Peyer's patch (tissue), 4 donors: Measurements from ENCODE around the gene MCU. TPM values are rescaled to one million over a fixed set of nuclear protein-coding genes. Genes with fewer than 3 reads are reported as not detected.
"Not testable (repeated sequence)": the region's sequence is repeated elsewhere in the genome, so short reads cannot be mapped to it uniquely, and the experiment has no call there.

Experiments
- DNase-seq, 3 donors: peaks; one replicate each; pipeline ENCODE4 v3.0.0-alpha.2; 2017 to 2019
- H3K27ac ChIP-seq, 4 donors: fragments of 200-600 bp; sonication (generic); one replicate each; pipeline ENCODE4 v1.5.1; 2016 to 2019
- H3K27me3 ChIP-seq, 2 donors: fragments of 200-600 bp; sonication (generic); one replicate each; pipeline ENCODE4 v1.5.1; 2019
- H3K36me3 ChIP-seq, 3 donors: fragments of 200-600 bp; sonication (generic); one replicate each; pipeline ENCODE4 v1.5.1; 2016 to 2019
- H3K4me1 ChIP-seq, 4 donors: fragments of 200-600 bp; sonication (generic); one replicate each; pipeline ENCODE4 v1.5.1; 2016 to 2019
- H3K4me3 ChIP-seq, 4 donors: fragments of 200-600 bp; sonication (generic); 1 replicate in 3 of 4; 2 replicates in 1 of 4; pipeline ENCODE4 v1.5.1; 2016 to 2019; ENCODE audit warnings: mild to moderate bottlenecking in 1 of 4
- H3K9me3 ChIP-seq, 4 donors: fragments of 200-600 bp; sonication (generic); one replicate each; pipeline ENCODE4 v1.5.1; 2016 to 2019; ENCODE audit warnings: mild to moderate bottlenecking in 1 of 4
- POLR2A ChIP-seq, 2 donors: fragments of 450-650 bp; IDR thresholded peaks; one replicate each; pipeline ENCODE4 v1.5.1; 2017; ENCODE audit warnings: antibody characterized with exemption in 2 of 2, mild to moderate bottlenecking in 2 of 2, moderate library complexity in 2 of 2
- total RNA-seq, 4 donors: library from RNA; depleted of rRNA; stranded (reverse); fragments of >200 nt; gene quantifications; one replicate each; pipeline ENCODE4 v1.1.0, GENCODE V29; 2016
- TF ChIP-seq, protein P1 (sequence below), 6 experiments: fragments of 450-650 bp in 4 of 6; fragments of 200-600 bp in 2 of 6; sonication (generic) in 1 of 6; IDR thresholded peaks; one replicate each; pipeline ENCODE4 v1.5.1; 2017 to 2019; ENCODE audit warnings: antibody characterized with exemption in 6 of 6, mild to moderate bottlenecking in 3 of 6, moderate library complexity in 1 of 6

The MCU gene
- total RNA-seq, 4 donors from 2014 or later: 44.6 to 65.8 (median 52.9) TPM

DNA sequence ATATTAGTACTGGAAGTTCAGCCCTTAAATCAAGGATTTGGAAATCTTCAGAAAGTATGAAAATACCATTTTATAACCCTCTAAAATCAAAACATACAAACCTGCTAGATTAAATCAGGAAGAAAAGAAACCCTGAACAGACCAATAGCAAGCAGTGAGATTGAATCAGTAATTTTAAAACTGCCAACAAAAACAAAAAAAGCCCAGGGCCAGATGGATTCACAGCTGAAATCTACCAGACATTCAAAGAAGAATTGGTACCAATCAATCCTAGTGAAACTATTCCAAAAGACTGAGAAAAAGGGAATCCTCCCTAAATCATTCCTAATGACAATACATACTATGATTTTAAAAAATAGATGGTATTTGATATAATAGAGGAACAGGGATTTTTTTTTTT is 70.1 kb downstream of the MCU start:
- Histone ChIP-seq H3K4me3 (no peak overlapping the region), H3K9me3 (no peaks in the 10 kb centered on the region), H3K36me3 (no peaks in the 10 kb centered on the region), H3K4me1 (no peaks in the 10 kb centered on the region), H3K27ac (no peak overlapping the region), H3K27me3 (no peaks in the 10 kb centered on the region)
- TF ChIP-seq, protein P1, sequence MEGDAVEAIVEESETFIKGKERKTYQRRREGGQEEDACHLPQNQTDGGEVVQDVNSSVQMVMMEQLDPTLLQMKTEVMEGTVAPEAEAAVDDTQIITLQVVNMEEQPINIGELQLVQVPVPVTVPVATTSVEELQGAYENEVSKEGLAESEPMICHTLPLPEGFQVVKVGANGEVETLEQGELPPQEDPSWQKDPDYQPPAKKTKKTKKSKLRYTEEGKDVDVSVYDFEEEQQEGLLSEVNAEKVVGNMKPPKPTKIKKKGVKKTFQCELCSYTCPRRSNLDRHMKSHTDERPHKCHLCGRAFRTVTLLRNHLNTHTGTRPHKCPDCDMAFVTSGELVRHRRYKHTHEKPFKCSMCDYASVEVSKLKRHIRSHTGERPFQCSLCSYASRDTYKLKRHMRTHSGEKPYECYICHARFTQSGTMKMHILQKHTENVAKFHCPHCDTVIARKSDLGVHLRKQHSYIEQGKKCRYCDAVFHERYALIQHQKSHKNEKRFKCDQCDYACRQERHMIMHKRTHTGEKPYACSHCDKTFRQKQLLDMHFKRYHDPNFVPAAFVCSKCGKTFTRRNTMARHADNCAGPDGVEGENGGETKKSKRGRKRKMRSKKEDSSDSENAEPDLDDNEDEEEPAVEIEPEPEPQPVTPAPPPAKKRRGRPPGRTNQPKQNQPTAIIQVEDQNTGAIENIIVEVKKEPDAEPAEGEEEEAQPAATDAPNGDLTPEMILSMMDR (IDR thresholded peaks at IDR 0.05): no peak
- TF ChIP-seq POLR2A (IDR thresholded peaks at IDR 0.05): no peak
- DNase-seq: no peak

DNA sequence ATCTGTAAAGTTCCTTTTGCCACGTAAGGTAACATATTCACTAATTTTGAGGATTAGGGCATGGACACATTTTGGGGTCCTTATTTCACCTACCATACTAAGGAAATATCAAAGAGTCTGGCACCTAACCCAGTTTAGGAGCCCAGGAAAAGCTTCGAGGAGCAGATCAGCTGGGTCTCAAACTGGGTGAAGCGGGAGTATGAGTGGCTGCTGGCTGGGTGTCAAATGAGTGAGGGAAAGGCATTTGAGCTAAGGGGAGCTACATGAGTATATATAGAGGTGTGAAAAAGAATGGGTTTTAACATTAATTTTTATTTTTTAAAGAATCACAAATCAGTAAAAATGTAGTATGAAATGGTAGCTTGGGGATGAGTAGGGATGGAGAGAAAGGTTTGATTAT is 71.3 kb downstream of the MCU start:
- H3K27me3 ChIP-seq: no peaks in the 10 kb centered on the region
- H3K9me3 ChIP-seq: no peaks in the 10 kb centered on the region
- no peak for TF ChIP-seq POLR2A (IDR thresholded peaks at IDR 0.05)
- TF ChIP-seq, protein P1 (IDR thresholded peaks at IDR 0.05): no peak
- no peak overlapping the region for H3K27ac ChIP-seq
- no peak for DNase-seq
- no peaks in the 10 kb centered on the region for H3K36me3 ChIP-seq
- no peaks in the 10 kb centered on the region for H3K4me1 ChIP-seq
- no peak overlapping the region for H3K4me3 ChIP-seq

DNA sequence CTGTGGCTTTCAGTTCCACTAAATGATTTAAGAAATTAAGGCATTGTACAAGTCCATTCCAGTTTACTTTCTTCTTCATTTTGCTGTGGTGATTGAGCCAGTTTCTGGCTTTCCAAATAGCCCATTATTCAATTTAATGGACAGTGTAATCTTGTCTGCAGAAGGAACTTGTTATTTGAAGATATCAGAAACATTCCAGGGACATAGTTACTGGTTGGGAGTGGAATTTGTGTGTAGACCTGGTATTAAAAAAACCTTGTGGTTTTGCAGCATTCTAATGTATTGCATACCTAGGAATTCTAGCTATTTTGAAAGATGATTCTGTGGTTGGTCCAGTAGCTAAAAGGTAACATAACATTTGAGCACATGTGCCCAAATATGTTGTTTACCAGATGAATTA is 72.2 kb downstream of the MCU start:
- TF ChIP-seq, protein P1 (IDR thresholded peaks at IDR 0.05): no peak
- no peak for TF ChIP-seq POLR2A (IDR thresholded peaks at IDR 0.05)
- DNase-seq: no peak
- H3K4me3 ChIP-seq: no peak overlapping the region
- H3K4me1 ChIP-seq: no peaks in the 10 kb centered on the region
- no peaks in the 10 kb centered on the region for H3K27me3 ChIP-seq
- no peaks in the 10 kb centered on the region for H3K9me3 ChIP-seq
- no peak overlapping the region for H3K27ac ChIP-seq
- H3K36me3 ChIP-seq: no peaks in the 10 kb centered on the region

DNA sequence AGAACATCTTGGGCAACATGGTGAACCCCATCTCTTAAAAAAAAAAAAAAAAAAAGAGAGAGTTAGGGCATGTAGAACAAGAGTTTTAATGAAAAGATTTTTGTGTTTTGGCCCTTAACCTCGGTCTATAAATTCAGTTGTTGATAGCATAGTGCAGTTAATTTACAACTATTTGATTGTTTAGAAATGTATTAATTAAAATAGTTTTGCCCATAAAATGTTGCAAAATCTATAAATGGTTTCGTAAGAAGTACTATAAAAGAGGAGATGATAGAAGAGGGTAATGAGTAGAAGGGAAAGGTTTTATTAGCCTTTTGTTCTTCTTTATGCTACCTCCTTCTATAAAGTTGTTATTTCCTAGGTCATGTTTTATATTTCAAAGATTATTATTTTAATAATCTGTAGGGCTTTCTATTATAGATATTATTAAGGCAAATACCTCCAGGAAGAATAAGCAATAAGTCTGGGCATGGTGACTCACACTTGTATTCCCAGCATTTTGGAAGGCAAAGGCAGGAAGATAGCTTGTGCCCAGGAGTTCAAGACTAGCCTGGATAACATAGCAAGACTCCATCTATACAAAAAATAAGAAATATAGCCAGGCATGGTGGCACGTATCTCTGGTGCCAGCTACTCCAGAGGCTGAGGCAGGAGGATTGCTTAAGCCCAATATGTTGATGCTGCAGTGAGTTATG is 73.3 kb downstream of the MCU start:
- Histone ChIP-seq H3K27ac (no peak overlapping the region), H3K36me3 (no peaks in the 10 kb centered on the region), H3K27me3 (no peaks in the 10 kb centered on the region), H3K4me1 (no peaks in the 10 kb centered on the region), H3K9me3 (no peaks in the 10 kb centered on the region), H3K4me3 (no peak overlapping the region)
- DNase-seq: no peak
- TF ChIP-seq, protein P1 (IDR thresholded peaks at IDR 0.05): no peak
- TF ChIP-seq POLR2A (IDR thresholded peaks at IDR 0.05): no peak

DNA sequence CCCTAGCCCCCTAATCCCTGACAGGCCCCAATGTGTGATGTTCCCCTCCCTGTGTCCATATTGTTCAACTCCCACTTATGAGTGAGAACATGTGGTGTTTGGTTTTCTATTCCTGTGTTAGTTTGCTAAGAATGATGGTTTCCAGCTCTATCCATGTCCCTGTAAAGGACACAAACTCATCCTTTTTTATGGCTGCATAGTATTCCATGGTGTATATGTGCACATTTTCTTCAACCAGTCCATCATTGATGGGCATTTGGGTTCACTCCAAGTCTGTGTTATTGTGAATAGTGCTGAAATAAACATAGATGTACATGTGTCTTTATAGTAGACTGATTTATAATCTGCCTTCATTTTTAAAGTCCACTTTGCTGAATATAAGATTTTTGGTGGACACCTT is 79.3 kb downstream of the MCU start:
- not testable (repeated sequence) for H3K27me3 ChIP-seq, H3K4me1 ChIP-seq, H3K4me3 ChIP-seq, DNase-seq, H3K27ac ChIP-seq, H3K36me3 ChIP-seq
- H3K9me3 ChIP-seq: peaks cover 0 to 11% (median 0%) of the 10 kb centered on the region in 4 donors

DNA sequence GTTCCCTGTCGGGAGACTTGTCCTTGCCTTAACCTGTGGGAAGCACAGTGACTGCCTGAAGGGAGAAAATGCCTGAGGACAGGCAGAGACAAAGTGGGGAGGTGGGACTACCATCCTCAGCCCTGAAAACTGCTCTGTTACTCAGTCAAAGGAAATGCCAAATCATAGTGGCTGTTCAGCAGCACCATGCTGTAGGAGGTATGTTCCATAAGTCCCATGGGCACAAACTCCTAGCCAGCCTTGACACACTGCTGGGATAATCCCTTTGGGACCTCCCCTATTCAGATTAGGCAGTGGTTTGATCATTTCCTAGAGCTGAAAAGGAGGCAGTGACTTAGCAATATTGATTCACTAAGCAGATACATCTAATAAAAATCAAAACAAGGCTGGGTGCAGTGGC is 80.1 kb downstream of the MCU start:
- no peaks in the 10 kb centered on the region for H3K4me1 ChIP-seq
- H3K36me3 ChIP-seq: no peaks in the 10 kb centered on the region
- DNase-seq: no peak
- peaks cover 0 to 11% (median 0%) of the 10 kb centered on the region in 4 donors for H3K9me3 ChIP-seq
- H3K4me3 ChIP-seq: no peak overlapping the region
- TF ChIP-seq, protein P1 (IDR thresholded peaks at IDR 0.05): no peak
- no peak for TF ChIP-seq POLR2A (IDR thresholded peaks at IDR 0.05)
- H3K27me3 ChIP-seq: no peaks in the 10 kb centered on the region
- no peak overlapping the region for H3K27ac ChIP-seq
